GM18502 (cell line): ENCODE data around the gene C1QL4.

Experiments used
- ATAC-seq: cut with Tn5 transposase; IDR thresholded peaks from one replicate; pipeline ENCODE4 v1.9.1; 2021; ENCODE audit warnings: mild to moderate bottlenecking; ENCODE audit not compliant: unreplicated experiment, poor library complexity

Gene C1QL4

GRCh38 chr12:49348781-49349180, 11.8 kb upstream of the C1QL4 start:
- ATAC-seq, result no peak

GRCh38 chr12:49347311-49348193, 10.6 kb upstream of the C1QL4 start:
- peak; percentile 59 for ATAC-seq

- no peak for ATAC-seq
Measured at GRCh38 chr12:49346659-49347310, 9.8 kb upstream of the C1QL4 start, which contains the start of gene DNAJC22. Gene DNAJC22 (plus strand): TSS chr12:49346888. CDS start chr12:49348873, 1,985 bp downstream.

GRCh38 chr12:49345825-49346658, 9.1 kb upstream of the C1QL4 start:
- no peak for ATAC-seq

GRCh38 chr12:49345051-49345824, 8.2 kb upstream of the C1QL4 start:
- no peak for ATAC-seq

- ATAC-seq, result no peak
Measured at GRCh38 chr12:49344486-49345050, 7.6 kb upstream of the C1QL4 start.

GRCh38 chr12:49342914-49343731, 6.1 kb upstream of the C1QL4 start:
- ATAC-seq, result no peak

- ATAC-seq, result peak; percentile 74
Measured at GRCh38 chr12:49342066-49342913, 5.3 kb upstream of the C1QL4 start.

GRCh38 chr12:49341777-49342065, 4.7 kb upstream of the C1QL4 start:
- ATAC-seq, result no peak

- no peak for ATAC-seq
Measured at GRCh38 chr12:49340971-49341776, 4.2 kb upstream of the C1QL4 start.

GRCh38 chr12:49340095-49340870, 3.3 kb upstream of the C1QL4 start:
- no peak for ATAC-seq

GRCh38 chr12:49339464-49339861, 2.5 kb upstream of the C1QL4 start:
- no peak for ATAC-seq

GRCh38 chr12:49338830-49339463, 2.0 kb upstream of the C1QL4 start:
- ATAC-seq, result no peak

GRCh38 chr12:49335955-49336644, 888 bp downstream of the C1QL4 start:
- no peak for ATAC-seq

- ATAC-seq, result no peak
Measured at GRCh38 chr12:49335118-49335954, 1.7 kb downstream of the C1QL4 start.
